ENCODE results near the gene SFT2D1. TPM values are rescaled to one million over a fixed set of nuclear protein-coding genes. Genes with fewer than 3 reads are reported as not detected.
A peak's percentile ranks its signal among the peaks of the same experiment; 100 is the strongest.

Gene SFT2D1
- total RNA-seq, 1 donor from 2014 or later: 77.7 TPM

DNA sequence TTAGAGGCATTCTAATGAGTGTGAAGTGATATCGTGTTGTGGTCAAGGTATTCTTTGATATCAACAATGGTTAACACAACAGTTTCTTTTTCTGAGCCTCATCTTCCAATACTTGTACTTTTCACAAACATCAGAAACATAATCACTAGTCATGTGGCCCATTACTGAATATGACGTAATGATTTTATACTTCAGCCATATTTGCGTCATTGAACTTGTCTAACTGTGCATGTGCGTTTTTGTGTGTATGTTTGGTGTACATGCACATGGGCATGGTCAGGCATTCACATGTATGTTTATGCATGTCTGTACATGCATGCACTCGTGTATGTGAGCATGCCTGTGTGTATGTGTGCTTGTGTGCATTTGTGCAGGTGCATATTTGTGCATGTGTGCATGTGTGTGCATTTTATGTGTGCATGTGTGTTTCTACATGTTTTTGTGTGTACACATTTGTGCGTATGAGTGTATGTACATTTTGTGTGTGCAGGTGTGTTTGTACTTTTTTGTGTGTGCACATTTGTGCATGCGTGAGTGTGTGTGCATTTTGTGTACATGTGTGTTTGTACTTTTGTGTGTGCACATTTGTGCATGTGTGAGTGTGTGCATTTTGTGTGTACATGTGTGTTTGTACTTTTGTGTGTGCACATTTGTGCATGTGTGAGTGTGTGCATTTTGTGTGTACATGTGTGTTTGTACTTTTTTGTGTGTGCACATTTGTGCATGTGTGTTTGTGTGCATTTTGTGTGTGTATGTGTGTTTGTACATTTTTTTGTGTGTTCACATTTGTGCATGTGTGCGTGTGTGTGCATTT lies 63.6 kb downstream of the SFT2D1 start:
- no peak for DNase-seq (ENCODE audit: low spot score in 2 of 2)
- H3K4me1 ChIP-seq: peaks cover 0 to 7% of the 10 kb centered on the region in 2 donors
- H3K9me3 ChIP-seq: no peaks in the 10 kb centered on the region
- H3K4me3 ChIP-seq: no peak overlapping the region
- TF ChIP-seq, protein P1, sequence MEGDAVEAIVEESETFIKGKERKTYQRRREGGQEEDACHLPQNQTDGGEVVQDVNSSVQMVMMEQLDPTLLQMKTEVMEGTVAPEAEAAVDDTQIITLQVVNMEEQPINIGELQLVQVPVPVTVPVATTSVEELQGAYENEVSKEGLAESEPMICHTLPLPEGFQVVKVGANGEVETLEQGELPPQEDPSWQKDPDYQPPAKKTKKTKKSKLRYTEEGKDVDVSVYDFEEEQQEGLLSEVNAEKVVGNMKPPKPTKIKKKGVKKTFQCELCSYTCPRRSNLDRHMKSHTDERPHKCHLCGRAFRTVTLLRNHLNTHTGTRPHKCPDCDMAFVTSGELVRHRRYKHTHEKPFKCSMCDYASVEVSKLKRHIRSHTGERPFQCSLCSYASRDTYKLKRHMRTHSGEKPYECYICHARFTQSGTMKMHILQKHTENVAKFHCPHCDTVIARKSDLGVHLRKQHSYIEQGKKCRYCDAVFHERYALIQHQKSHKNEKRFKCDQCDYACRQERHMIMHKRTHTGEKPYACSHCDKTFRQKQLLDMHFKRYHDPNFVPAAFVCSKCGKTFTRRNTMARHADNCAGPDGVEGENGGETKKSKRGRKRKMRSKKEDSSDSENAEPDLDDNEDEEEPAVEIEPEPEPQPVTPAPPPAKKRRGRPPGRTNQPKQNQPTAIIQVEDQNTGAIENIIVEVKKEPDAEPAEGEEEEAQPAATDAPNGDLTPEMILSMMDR (IDR thresholded peaks at IDR 0.05): no peak
- no peak overlapping the region for H3K27ac ChIP-seq
- intact Hi-C loops (cut with DNase I): no loop called here
- no peaks in the 10 kb centered on the region for H3K27me3 ChIP-seq
- H3K36me3 ChIP-seq: no peaks in the 10 kb centered on the region

GRCh38 chr6:166277892-166278578 lies 64.3 kb downstream of the SFT2D1 start:
- H3K36me3 ChIP-seq: no peaks in the 10 kb centered on the region
- H3K27ac ChIP-seq: no peak overlapping the region
- H3K9me3 ChIP-seq: no peaks in the 10 kb centered on the region
- intact Hi-C loops (cut with DNase I): no loop called here
- DNase-seq (ENCODE audit: low spot score in 2 of 2): no peak
- no peak overlapping the region for H3K4me3 ChIP-seq
- TF ChIP-seq, protein P1 (IDR thresholded peaks at IDR 0.05): no peak
- H3K4me1 ChIP-seq: peaks cover 0 to 7% of the 10 kb centered on the region in 2 donors
- H3K27me3 ChIP-seq: no peaks in the 10 kb centered on the region

DNA sequence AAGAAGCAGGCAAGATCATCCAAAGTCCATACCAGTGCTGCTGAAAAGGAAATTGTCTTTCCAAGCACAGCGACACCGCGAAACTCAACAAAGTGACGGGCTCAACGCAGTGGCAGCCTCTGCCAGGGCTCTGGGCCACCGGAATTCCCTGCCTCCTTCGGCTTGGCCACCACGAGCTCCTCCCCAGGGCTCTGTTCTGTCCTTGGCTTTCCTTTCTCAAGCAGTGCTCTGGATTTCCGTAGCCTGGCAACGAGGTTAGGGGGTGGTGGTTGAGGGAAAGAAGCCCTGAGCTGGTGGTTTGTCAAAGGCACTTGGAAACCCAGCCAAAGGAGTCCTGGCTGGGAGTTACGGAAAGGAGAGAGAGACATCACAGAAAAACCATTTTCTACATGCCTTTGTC lies 65.3 kb downstream of the SFT2D1 start:
- Histone ChIP-seq H3K9me3 (no peaks in the 10 kb centered on the region), H3K27ac (peak overlapping the region in 1 of 2 donors; percentile 11), H3K27me3 (no peaks in the 10 kb centered on the region), H3K4me3 (no peak overlapping the region), H3K4me1 (peaks cover 0 to 7% of the 10 kb centered on the region in 2 donors), H3K36me3 (no peaks in the 10 kb centered on the region)
- DNase-seq (ENCODE audit: low spot score in 2 of 2): no peak
- TF ChIP-seq, protein P1 (IDR thresholded peaks at IDR 0.05): no peak
- intact Hi-C loops (cut with DNase I): no loop called here

DNA sequence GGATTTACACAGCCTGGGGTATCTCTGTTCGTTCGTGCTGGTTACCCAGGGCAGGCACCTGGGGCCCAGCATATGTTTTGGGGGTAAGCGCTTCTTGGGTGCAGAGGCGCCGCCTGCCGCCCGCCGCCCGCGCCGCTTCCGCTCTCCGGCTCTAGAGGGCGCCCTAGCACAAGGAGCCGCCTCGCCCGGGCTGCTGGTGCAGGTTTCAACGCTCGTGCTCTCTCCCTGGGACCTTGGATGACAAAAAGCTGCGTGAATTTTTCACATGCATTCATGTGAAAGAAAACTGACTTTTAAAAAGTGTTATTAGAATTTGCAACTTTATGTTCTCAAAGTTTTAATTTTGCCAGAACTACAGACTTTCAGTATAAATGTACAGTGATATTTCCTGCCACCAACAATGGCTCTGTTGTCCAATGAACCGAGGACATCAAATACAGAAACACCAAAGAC lies 66.6 kb downstream of the SFT2D1 start:
- no peak overlapping the region for H3K27ac ChIP-seq
- no peaks in the 10 kb centered on the region for H3K36me3 ChIP-seq
- H3K9me3 ChIP-seq: no peaks in the 10 kb centered on the region
- H3K4me1 ChIP-seq: peaks cover 0 to 7% of the 10 kb centered on the region in 2 donors
- TF ChIP-seq, protein P1 (IDR thresholded peaks at IDR 0.05): peak; percentile 90 to 99 (median 97)
- DNase-seq (ENCODE audit: low spot score in 2 of 2): peak in 1 of 2 donors; percentile 82
- H3K4me3 ChIP-seq: no peak overlapping the region
- intact Hi-C loops (cut with DNase I): loop anchor here (1.0 kb wide), 1 partner anchor 125 kb away; no protein-coding TSS in a partner anchor
- H3K27me3 ChIP-seq: no peaks in the 10 kb centered on the region

- intact Hi-C loops (cut with DNase I): loop anchor here (1.0 kb wide), 1 partner anchor 125 kb away; no protein-coding TSS in a partner anchor
- Histone ChIP-seq H3K4me1 (peaks cover 0 to 7% of the 10 kb centered on the region in 2 donors), H3K27ac (no peak overlapping the region), H3K9me3 (no peaks in the 10 kb centered on the region), H3K27me3 (no peaks in the 10 kb centered on the region), H3K36me3 (no peaks in the 10 kb centered on the region), H3K4me3 (no peak overlapping the region)
- TF ChIP-seq, protein P1 (IDR thresholded peaks at IDR 0.05): no peak
- DNase-seq (ENCODE audit: low spot score in 2 of 2): no peak
Observed at GRCh38 chr6:166274739-166275370, 67.5 kb downstream of the SFT2D1 start.

All from ascending aorta (tissue), 2 donors.